HG02884 (cell line): Measurements from ENCODE around the gene STAG3.
"Not testable (repeated sequence)": the region's sequence is repeated elsewhere in the genome, so short reads cannot be mapped to it uniquely, and the experiment has no call there.

Experiments
- ATAC-seq: cut with Tn5 transposase; IDR thresholded peaks from one replicate; pipeline ENCODE4 v1.9.1; 2021; ENCODE audit warnings: mild to moderate bottlenecking, moderate library complexity; ENCODE audit not compliant: unreplicated experiment

STAG3 gene

DNA sequence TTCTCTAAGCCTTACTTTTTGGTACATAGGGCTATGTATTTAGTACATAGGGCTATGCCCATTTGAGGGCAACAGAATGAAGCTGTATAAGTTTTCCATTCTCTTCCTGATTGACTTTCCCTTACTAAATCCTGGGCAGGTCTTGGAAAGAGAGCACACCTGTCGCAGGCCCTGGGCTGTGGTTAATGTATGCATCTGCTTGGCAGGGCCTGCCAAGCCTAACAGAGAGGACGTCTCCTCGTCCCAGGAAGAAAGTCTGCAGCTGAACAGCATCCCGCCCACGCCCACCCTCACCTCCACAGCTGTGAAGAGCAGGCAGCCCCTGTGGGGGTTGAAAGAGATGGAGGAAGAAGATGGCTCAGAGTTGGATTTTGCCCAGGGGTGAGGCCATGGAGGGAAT is 33.1 kb downstream of the STAG3 start:
- ATAC-seq = no peak

- no peak for ATAC-seq
These were observed 33.6 kb downstream of the STAG3 start for GRCh38 chr7:100211342-100211780.

- no peak for ATAC-seq
These were observed 35.0 kb downstream of the STAG3 start for GRCh38 chr7:100212631-100213286.

- ATAC-seq = no peak
These were observed 36.0 kb downstream of the STAG3 start for GRCh38 chr7:100213672-100214071.

DNA sequence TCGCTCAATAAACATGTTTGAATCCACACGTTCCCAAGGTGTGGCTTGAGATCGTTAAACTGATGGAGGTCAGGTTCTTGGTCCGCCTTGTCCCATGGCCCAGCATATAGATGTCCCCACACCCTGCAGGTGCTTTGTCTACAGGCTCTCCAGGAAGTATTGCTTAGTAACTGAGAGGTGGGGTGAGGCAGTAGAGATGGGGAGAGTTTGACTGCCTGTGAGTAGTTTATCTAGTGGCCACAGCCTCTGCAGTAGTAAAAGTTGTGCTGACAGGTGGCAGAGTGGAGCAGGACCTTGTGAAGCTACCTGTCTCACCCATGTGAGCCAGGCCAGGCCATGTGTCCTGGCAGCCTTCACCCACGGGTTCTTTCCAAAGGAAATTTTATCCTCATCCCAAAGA is 36.6 kb downstream of the STAG3 start:
- ATAC-seq = not testable (repeated sequence)

GRCh38 chr7:100215895-100216294 is 38.2 kb downstream of the STAG3 start:
- no peak for ATAC-seq

- not testable (repeated sequence) for ATAC-seq
These were observed 40.2 kb downstream of the STAG3 start for GRCh38 chr7:100217934-100218333.

DNA sequence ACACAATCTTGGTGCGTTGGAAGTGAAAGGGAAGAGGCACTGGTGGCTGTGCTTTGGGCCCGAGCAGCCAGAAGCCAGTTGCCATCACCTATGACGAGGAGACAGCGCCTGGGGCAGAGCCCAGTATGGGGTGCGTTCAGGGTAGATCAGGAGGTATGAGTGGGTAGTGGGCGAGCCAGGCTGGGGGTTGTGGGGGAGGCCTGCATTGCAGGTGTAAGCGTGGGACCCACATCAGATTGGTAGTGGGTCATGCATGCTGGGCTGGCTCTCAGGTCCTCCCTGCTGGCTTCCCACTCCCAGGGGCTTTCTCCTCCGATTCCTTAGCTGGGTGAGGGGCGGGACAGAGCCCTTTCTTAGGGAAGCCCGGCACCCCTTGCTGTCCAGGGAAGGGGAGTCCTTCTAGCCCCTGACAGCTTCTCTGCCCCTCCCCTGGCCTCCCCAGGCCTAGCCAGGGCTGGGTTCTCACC is 41.6 kb downstream of the STAG3 start:
- ATAC-seq = no peak

- not testable (repeated sequence) for ATAC-seq
These were observed 42.3 kb downstream of the STAG3 start, which contains the start of gene PVRIG for GRCh38 chr7:100219801-100220585. Gene PVRIG (plus strand): TSS chr7:100219949. CDS start chr7:100219971, 22 bp downstream.

- no peak for ATAC-seq
These were observed 43.0 kb downstream of the STAG3 start for GRCh38 chr7:100220586-100221230.

DNA sequence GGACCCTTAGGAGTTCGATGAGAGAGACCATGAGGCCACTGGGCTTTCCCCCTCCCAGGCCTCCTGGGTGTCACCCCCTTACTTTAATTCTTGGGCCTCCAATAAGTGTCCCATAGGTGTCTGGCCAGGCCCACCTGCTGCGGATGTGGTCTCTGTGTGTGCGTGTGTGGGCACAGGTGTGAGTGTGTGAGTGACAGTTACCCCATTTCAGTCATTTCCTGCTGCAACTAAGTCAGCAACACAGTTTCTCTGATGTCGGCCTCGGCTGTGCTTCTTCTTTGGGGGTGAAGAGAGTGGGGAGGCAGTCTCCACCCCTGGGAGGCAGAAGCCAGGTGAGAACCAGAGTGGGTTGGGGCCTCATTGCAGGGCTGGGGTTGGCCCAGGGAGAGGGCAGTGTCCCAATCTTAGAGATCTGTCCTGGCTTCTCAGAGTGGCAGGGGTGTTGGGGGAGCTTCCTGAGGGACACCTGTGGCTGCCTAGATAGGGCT is 43.6 kb downstream of the STAG3 start:
- no peak for ATAC-seq

DNA sequence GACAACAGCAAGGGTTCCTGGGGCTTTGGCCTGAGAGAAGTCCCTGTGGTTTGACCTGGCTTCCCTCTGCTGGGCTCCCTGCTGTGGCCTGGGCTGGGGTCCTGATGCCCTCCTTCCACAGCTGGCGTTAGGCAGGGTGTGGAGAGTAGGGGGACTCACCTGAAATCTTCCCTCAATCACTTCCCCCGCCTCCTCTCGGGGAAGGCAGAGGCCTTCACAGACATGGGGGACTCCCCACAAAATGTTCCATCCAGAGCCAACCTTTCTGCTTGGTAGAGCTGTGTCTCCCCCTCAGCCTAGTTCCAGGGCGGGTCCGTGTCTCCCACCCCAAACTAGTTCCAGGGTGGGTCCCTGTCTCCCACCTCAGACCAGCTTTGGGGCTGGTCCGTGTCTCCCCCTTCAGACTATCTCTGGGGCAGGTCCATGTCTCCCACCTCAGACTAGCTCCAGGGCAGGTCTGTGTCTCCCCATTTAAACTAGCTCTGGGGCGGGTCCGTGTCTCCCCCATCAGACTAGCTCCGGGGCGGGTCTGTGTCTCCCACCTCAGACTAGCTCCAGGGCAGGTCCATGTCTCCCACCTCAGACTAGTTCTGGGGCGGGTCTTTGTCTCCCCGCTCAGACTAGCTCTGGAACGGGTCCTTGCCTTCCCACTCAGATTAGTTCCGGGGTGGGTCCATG is 44.2 kb downstream of the STAG3 start:
- ATAC-seq = no peak

DNA sequence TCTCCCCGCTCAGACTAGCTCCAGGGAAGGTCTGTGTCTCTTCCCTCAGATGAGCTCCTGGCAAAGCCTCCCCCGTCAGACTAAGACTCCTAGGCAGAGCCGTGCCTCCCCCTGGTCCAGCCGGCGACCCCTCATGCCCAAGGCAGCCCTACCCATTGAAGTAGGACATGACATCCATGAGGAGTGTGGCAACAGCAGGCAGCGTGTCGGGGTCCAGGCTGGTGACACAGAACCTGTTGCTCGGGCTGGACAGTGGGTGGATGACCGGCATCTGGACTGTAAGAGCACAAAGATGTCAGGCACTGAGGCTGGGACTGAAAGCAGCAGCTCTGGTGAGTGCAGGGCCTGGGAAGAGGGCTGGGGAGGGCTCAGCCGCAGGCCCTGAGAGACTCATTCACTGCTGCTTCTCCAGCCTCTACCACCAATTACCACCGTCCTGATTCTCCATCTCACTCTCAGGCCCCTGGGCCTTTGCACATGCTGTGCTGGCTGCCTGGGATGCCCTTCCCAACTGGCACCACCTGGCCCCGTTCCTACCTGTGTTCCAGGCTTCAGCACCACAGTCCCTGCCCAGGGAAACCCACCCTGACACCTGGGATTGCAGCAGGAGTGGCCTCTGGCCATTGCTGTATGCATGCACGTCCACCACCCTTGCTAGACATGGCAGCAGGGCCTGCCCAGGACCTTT is 44.9 kb downstream of the STAG3 start:
- no peak for ATAC-seq

DNA sequence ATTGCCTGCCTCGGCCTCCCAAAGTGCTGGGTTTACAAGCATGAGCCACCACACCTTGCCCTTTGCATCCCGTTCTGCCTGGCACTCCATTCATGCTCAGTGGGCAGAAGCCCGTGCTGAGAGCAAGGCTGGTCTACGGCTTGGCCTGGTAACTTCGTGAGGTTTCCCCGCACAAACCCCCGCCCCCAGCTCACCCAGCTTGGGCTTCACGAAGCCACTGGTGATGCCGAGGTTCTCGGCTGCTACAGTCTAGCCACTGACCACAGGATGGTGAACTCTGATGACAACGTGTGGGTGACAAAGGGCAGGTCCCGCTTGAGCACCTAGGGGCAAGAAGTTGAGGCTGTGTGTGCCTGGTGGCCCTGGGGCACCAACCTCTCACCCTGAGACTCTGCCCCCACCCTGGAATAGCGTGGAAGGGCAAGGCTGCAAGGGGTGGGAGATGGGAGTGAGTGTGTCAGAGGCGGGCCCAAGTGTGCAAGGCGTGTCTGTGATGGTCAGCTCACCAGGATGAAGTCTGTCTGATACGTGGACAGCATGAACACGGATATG is 45.7 kb downstream of the STAG3 start:
- not testable (repeated sequence) for ATAC-seq

- not testable (repeated sequence) for ATAC-seq
These were observed 47.2 kb downstream of the STAG3 start for GRCh38 chr7:100224891-100225290.

GRCh38 chr7:100234660-100235317 is 57.1 kb downstream of the STAG3 start:
- ATAC-seq = not testable (repeated sequence)

GRCh38 chr7:100239975-100240374 is 62.3 kb downstream of the STAG3 start:
- not testable (repeated sequence) for ATAC-seq

GRCh38 chr7:100243385-100243784 is 65.7 kb downstream of the STAG3 start:
- not testable (repeated sequence) for ATAC-seq

DNA sequence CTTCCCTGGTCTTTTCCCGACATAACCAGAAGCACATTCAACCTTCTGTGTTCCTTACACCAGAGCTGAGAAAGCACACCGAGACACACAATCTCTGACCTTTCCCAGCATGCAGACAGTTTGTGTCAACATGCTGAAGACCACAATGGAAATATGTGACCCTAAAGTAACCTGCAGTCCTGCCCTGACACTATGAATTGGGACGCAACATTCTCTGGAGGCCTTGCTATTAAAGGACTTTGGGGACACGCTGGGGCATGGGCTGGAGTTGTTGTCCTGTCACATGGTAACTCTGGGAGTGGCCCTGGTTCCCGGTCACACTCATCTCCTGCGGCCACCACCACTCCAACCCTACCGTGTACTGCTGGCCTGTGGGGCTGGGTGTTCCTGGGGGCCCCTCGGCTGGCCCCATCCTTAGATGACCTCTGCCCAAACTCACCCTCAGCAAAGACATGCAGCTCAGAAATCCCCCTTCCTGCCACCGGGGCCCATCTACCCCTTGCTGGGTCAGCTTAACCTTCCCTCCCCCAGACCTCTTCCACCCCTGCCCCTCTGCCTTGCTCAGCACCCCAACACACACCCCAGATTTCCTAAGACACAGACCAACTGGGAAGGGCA is 67.4 kb downstream of the STAG3 start:
- not testable (repeated sequence) for ATAC-seq
